ENCODE results near the gene SNTG2.

GRCh38 chr2:915979-916378 is 34.7 kb upstream of the SNTG2 start:
- TF ChIP-seq POLR2AphosphoS5 (IDR thresholded peaks at IDR 0.05; ENCODE audit: low read depth, low read length) (no peak), POLR2A (IDR thresholded peaks at IDR 0.05; ENCODE audit: low read depth, low read length) (no peak)
